Activated CD8-positive, alpha-beta memory T cell treated with anti-CD3 and anti-CD28 coated beads for 36 hours (primary cell): Measurements from ENCODE around the gene SRP68. TPM values are rescaled to one million over a fixed set of nuclear protein-coding genes. Genes with fewer than 3 reads are reported as not detected.
"Not testable (repeated sequence)": the region's sequence is repeated elsewhere in the genome, so short reads cannot be mapped to it uniquely, and the experiment has no call there.

Experiments used
- CTCF ChIA-PET: fragments of 350-600 bp; sonication (Branson Sonifier 250); formaldehyde crosslinking; loops from one replicate; lab custom pipeline; 2021; ENCODE audit warnings: antibody characterized with exemption; lab: Charles Lee
- POLR2A ChIA-PET: fragments of 350-600 bp; sonication (Branson Sonifier 250); formaldehyde crosslinking; loops from one replicate; lab custom pipeline; 2021; ENCODE audit warnings: antibody characterized with exemption; lab: Charles Lee
- total RNA-seq, 2 experiments: library from RNA; stranded (reverse); gene quantifications; one replicate each; pipeline ENCODE4 v1.2.3, GENCODE V29; 2021

SRP68 gene
- total RNA-seq, 2 experiments from 2014 or later: 130 to 132 TPM

DNA sequence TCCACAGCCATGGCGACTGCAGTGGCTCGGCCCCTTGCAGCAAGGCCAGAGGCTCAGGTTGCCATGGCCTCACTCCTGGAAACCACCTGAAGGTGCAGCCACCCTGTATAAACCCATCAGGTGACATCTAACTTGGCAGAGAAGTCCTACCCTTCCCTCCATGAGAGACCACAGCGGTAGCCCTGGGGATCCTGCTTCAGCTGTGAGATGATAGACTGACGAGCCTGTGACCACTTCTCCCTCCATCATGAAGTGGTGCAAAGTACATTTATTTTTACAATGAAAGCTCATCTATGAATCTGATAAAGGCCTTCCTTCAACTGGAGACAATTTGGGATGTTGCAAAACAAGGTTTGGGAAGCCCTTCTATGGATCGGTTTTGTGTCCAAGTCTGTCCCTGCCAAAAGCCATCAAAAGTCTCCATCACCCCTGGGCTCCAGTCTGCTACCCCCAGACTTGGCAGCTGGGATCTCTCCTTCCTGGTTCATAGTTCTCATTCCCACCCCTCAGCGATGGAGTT lies 8.5 kb upstream of the SRP68 start:
- ChIA-PET CTCF (interaction anchor here (0.5 to 1.1 kb wide), 3 partner anchors 67 to 443 kb away, joined by 3 read pairs; no protein-coding TSS in a partner anchor), POLR2A (interaction anchor here (0.5 to 1.0 kb wide), 2 partner anchors 302 to 327 kb away, joined by 3 to 4 read pairs; no protein-coding TSS in a partner anchor)

DNA sequence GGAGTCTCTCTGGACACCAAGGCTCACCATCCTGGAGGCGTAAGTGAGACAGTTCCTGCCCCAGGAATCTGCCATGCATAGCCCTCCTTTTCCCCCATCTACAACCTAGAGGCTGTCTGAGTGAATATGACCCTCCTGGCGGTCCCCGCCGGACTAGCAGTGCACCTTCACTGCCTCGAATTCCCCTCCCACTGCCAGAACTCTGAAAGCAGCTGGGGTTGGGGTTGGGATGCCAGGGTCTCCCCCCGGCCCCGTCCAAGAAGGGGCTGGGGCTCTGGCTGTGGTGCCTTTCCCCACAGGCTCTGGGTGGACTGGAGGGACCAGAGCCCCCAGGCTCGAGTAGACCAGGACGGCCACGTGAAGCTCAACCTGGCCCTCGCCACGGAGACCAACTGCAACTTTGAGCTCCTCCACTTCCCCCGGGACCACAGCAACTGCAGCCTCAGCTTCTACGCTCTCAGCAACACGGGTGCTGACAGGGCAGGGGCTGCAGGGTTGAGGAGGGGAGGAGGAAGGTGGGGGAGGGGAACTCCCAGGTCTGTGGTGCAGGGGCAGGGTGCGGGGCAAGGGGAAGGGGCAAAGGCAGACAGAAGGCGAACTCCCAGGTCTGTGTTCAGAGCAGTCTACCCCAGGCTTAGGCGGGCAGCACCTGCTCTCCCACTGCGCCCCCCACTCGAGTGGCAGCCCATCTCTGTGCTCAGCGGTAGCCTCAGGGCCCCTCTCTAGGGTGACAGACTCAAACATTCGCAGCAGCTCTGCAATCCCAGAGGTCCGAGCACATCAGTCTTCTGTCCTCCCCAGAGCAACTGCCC lies 7.8 kb upstream of the SRP68 start:
- ChIA-PET CTCF (interaction anchor here (0.6 to 1.5 kb wide), 5 partner anchors 41 to 444 kb away, joined by 3 to 7 read pairs (median 3); no protein-coding TSS in a partner anchor), POLR2A (interaction anchor here (0.6 kb wide), 1 partner anchor 195 kb away, joined by 3 read pairs; no protein-coding TSS in a partner anchor)

- CTCF ChIA-PET: interaction anchor here (1.0 to 1.5 kb wide), 3 partner anchors 42 to 200 kb away, joined by 3 to 7 read pairs (median 5); no protein-coding TSS in a partner anchor
- POLR2A ChIA-PET: interaction anchor here (0.6 kb wide), 1 partner anchor 195 kb away, joined by 3 read pairs; no protein-coding TSS in a partner anchor
These were observed 7.2 kb upstream of the SRP68 start for GRCh38 chr17:76079535-76079955.

DNA sequence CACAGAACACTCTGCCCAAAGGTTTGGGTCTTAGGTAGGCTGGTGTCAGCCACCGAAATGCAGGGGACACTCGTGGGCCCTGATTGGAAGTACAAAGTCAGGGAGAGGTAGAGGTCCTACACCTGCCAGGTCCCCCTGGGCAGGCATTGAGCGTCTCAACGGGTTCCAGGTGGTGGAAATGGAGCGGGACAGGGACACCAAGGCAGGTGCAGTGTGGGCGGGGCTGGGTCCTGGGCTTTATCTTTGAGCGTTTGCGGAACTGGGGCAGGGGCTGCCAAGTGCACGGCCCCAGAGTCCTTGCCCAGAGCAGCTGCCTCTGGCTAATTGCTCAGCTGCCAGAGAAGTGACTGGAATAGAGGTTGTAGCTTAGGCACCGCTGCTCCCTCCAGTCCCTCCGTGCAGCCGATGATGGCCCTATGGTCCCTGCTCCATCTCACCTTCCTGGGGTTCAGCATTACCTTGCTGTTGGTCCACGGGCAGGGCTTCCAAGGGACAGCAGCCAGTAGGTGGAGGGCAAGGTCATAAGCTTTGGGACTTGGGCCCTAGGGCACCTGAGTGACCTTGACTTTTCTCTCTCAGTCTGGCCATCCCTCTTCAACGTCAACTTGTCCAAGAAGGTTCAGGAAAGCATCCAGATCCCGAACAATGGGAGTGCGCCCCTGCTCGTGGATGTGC lies 6.7 kb upstream of the SRP68 start, which contains the start of gene ZACN:
Gene ZACN, plus strand, starts transcription at position 323 of the 675 bp plus-strand sequence. Its CDS starts 83 bp downstream, at position 406.
- ChIA-PET CTCF (interaction anchor here (1.0 to 1.5 kb wide), 3 partner anchors 42 to 200 kb away, joined by 3 to 7 read pairs (median 5); no protein-coding TSS in a partner anchor), POLR2A (no interaction called here)

GRCh38 chr17:76078370-76078769 lies 6.1 kb upstream of the SRP68 start:
- POLR2A ChIA-PET: not testable (repeated sequence)
- CTCF ChIA-PET: interaction anchor here (0.7 kb wide), 1 partner anchor 24 kb away, joined by 4 read pairs; no protein-coding TSS in a partner anchor

DNA sequence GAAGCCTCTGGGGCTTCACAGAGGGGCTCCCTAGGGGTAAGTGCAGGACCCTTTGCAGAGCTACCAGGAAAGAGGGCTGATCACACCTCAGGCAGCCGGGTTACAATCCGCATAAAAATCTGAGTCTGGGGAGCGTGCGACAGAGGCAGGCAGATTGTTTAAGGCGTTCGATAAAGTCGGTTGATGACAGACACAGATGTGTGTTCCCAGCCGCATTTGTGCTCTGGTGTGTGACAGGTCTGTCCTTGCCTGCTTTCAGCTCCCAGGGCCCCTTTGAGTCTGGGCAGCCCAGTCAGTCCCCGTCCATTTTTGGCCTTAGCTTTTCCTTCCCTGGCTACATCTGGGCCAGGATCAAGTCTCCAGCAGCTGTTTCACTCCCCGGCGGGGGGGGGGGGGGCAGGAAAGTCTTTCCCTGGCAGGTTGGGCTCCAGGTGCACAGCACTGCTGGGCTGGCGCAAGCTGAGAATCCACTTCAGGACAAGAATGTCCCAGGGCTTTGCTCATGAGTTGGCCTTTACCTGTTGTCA lies 5.3 kb upstream of the SRP68 start:
- CTCF ChIA-PET: interaction anchor here (0.7 kb wide), 1 partner anchor 23 kb away, joined by 4 read pairs; no protein-coding TSS in a partner anchor
- POLR2A ChIA-PET: no interaction called here

GRCh38 chr17:76076765-76077583 lies 4.7 kb upstream of the SRP68 start:
- POLR2A ChIA-PET: no interaction called here
- CTCF ChIA-PET: no interaction called here

- ChIA-PET POLR2A (no interaction called here), CTCF (interaction anchor here (1.6 kb wide), 1 partner anchor 213 kb away, joined by 3 read pairs; no protein-coding TSS in a partner anchor)
These were observed 3.9 kb upstream of the SRP68 start for GRCh38 chr17:76076146-76076764.

GRCh38 chr17:76075364-76076145 lies 3.2 kb upstream of the SRP68 start:
- POLR2A ChIA-PET: no interaction called here
- CTCF ChIA-PET: interaction anchor here (1.6 kb wide), 1 partner anchor 214 kb away, joined by 3 read pairs; no protein-coding TSS in a partner anchor

DNA sequence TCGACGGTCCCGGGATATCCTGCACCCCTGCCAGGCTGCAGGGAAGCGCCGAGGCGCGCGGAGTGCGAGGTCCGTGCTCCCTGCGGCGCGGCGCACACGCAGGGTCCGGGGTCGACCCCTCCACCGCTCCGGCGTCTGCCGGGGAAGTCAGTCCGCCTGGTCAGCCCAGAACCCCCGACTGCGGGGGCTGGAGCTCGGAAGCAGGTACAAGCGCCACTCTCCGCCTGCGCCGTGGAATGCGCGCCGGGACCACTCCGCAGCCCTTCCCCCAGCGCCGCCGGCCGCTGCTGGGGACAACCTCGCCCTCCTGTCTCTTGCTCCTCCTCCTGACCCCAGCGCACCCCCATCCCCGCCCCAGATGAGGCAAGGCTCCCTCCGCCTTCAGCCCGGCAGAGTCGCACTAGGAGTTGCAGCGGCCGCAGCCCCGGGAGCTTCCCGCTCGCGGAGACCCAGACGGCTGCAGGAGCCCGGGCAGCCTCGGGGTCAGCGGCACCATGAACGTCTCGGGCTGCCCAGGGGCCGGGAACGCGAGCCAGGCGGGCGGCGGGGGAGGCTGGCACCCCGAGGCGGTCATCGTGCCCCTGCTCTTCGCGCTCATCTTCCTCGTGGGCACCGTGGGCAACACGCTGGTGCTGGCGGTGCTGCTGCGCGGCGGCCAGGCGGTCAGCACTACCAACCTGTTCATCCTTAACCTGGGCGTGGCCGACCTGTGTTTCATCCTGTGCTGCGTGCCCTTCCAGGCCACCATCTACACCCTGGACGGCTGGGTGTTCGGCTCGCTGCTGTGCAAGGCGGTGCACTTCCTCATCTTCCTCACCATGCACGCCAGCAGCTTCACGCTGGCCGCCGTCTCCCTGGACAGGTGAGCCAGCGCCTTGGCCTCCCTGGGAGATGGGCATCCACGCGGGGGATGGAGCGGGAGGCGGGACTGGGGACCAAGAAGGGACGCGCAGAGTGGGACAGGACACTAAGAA lies 2.4 kb upstream of the SRP68 start, which contains the start of gene GALR2:
Gene GALR2, plus strand, starts transcription at position 392 of the 974 bp plus-strand sequence. Its CDS starts 103 bp downstream, at position 495.
- ChIA-PET CTCF (interaction anchor here (0.8 to 1.6 kb wide), 2 partner anchors 136 to 215 kb away, joined by 3 read pairs; no protein-coding TSS in a partner anchor), POLR2A (no interaction called here)

GRCh38 chr17:76071531-76072147 lies 678 bp downstream of the SRP68 start:
- POLR2A ChIA-PET: interaction anchor here (0.7 to 1.8 kb wide), 12 partner anchors 8 to 537 kb away, joined by 3 to 6 read pairs (median 4); partner anchors contain the start of gene PRPSAP1
- CTCF ChIA-PET: interaction anchor here (0.5 to 1.9 kb wide), 6 partner anchors 20 to 171 kb away, joined by 3 to 6 read pairs (median 3); no protein-coding TSS in a partner anchor

- CTCF ChIA-PET: interaction anchor here (0.6 to 2.2 kb wide), 2 partner anchors 20 to 51 kb away, joined by 6 to 8 read pairs; no protein-coding TSS in a partner anchor
- POLR2A ChIA-PET: no interaction called here
These were observed 6.5 kb downstream of the SRP68 start for GRCh38 chr17:76065775-76066174.

- CTCF ChIA-PET: interaction anchor here (0.6 to 2.2 kb wide), 6 partner anchors 36 to 139 kb away, joined by 3 to 8 read pairs (median 4); no protein-coding TSS in a partner anchor
- POLR2A ChIA-PET: interaction anchor here (1.5 kb wide), 1 partner anchor 8 kb away, joined by 6 read pairs; the partner anchor contains the start of gene SRP68
These were observed 8.3 kb downstream of the SRP68 start for GRCh38 chr17:76063875-76064546.

DNA sequence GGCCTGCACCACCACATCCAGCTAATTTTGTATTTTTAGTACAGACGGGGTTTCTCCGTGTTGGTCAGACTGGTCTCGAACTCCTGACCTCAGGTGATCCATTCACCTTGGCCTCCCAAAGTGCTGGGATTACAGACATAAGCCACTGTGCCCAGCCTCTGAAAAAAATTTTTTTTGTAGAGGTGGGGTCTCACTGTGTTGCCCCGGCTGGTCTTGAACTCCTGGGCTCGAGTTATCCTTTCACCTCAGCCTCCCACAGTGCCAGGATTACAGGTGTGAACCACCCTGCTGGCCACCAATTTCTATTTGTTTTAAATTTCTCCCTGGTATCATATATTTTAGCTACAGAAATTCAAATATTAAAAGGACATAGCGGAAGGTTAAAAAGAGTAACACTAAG lies 14.1 kb downstream of the SRP68 start:
- POLR2A ChIA-PET: interaction anchor here (1.0 to 1.6 kb wide), 2 partner anchors 11 to 327 kb away, joined by 3 to 4 read pairs; partner anchors contain the start of gene SPHK1
- CTCF ChIA-PET: interaction anchor here (0.6 to 1.3 kb wide), 2 partner anchors 44 to 103 kb away, joined by 3 read pairs; no protein-coding TSS in a partner anchor
